GOT3 (cell line): Measurements from ENCODE around the gene MYOD1.

ENCODE experiments used
- DNase-seq: peaks from one replicate; lab custom pipeline; 2025; ENCODE audit warnings: mixed read lengths; lab: John Stamatoyannopoulos, UW

The MYOD1 gene

GRCh38 chr11:17771415-17771814 lies 52.0 kb downstream of the MYOD1 start:
- no peak for DNase-seq
